ENCODE measurements around the gene CNPY4.

The CNPY4 gene

DNA sequence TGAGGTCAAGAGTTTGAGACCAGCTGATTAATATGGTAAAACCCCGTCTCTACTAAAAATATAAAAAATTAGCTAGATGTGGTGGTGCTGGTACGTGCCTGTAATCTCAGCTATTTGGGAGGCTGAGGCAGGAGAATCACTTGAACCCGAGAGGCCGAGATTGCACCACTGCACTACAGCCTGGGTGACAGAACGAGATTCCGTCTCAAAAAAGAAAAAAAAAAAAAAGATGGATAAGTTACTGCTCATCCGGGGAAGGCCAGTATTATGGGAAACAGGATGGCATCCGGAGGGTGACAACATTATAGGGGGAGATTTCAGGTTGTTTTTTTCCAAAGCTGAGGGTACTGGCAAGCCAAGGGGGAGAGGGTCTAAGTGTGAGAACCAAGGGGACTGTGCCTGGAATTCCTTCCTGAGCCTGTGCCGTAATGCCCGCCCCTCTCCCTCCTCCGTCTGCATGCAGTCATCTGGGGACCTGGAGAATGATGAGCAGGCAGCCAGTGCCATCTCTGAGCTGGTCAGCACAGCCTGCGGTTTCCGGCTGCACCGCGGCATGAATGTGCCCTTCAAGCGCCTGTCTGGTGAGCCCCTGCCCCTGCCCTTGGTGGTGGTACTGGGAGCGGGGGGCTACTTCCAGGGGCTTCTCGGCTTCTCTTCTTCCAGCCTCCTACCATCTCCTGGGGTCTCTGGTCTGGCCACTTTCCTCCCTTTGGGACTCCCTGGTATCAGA lies 33.7 kb downstream of the CNPY4 start:
- no peak for DNase-seq

DNA sequence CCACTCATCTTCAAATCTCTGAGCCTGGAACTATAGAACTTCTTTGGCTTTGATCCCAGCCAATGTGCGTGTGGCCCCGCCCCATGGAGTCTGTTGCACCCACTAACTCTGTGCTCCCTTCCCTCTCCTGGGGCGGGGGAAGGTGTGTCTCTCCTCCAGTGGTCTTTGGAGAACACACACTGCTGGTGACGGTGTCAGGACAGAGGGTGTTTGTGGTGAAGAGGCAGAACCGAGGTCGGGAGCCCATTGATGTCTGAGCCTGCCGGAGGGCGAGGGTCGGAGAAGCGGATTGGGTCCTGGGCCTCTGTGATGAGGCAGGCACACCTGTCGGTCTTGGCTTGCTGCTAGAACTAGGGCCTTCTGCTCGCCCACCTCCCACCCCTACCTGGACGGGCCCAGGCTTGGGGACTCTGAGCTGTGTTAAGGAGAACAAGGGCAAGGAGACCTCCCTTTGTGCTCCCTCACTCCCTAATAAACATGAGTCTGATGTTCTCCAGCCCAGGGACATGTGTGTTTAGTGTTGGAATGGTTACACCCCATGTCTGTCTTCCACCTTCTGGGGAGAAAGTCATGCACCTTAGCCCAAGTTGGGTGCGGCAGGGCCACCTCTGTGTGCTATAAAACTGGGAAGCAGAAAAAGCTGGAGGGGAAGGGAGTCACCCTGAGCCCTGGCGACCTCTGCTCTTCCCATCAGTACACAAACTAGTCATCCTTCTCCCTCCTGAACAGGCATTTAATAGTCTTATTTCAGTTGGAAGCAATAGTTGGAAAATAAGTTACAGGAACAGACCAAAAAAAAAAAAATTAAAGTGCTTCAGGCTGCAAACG lies 34.5 kb downstream of the CNPY4 start:
- DNase-seq, result no peak

GRCh38 chr7:100154651-100155491 lies 35.4 kb downstream of the CNPY4 start:
- no peak for DNase-seq

GRCh38 chr7:100155553-100156317 lies 36.3 kb downstream of the CNPY4 start:
- no peak for DNase-seq

- no peak for DNase-seq
These were observed 37.1 kb downstream of the CNPY4 start for GRCh38 chr7:100156331-100157068.

DNA sequence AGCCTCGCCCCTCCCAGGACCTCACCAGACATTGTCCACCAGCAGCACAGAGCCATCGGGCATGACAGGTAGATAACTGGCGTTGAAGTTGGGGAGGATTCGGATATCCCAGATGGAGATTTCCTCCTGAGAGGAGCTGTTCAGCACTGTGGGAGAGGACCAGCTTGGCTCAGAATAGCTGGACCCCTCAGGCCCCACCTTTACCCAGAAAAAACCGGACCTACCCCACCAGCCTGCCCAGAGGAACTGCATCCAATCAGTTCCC lies 37.6 kb downstream of the CNPY4 start:
- no peak for DNase-seq

- DNase-seq, result no peak
These were observed 38.1 kb downstream of the CNPY4 start for GRCh38 chr7:100157334-100158228.

GRCh38 chr7:100158229-100159098 lies 39.0 kb downstream of the CNPY4 start, which contains the start of gene TRAPPC14:
TSS of gene TRAPPC14 (minus strand) at chr7:100158723. CDS start at chr7:100158499, 224 bp downstream.
- peak; percentile 85 for DNase-seq

GRCh38 chr7:100159099-100159623 lies 39.7 kb downstream of the CNPY4 start:
- DNase-seq, result no peak

GRCh38 chr7:100160067-100160466 lies 40.6 kb downstream of the CNPY4 start:
- no peak for DNase-seq

DNA sequence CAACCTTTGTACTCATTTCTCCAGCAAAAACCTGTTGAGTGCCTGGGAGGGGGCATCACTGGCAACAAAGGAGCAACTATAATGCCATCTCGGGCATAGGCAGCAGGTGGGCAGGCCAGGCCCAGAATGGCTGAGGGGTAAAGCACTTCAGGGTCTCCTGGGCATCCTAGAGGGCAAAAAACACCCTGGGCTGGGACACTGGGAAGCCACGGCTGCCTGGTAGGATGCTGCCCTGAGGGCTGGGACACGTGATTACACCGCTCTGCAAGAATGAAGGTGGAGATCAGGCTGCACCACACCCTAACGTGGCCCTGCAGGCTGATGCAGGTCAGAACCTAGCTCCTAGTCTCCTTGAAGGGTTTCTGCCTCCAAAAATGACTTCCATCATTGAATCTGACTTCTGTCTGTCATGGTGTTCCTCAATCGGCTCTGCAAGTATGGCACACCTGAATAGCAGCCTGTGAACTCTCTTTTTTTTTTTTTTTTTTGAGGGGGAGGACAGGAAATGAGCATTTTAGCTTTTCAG lies 43.6 kb downstream of the CNPY4 start:
- DNase-seq, result no peak

- no peak for DNase-seq
These were observed 44.4 kb downstream of the CNPY4 start for GRCh38 chr7:100163871-100164270.

GRCh38 chr7:100166317-100166940 lies 47.0 kb downstream of the CNPY4 start:
- no peak for DNase-seq

- DNase-seq, result no peak
These were observed 47.8 kb downstream of the CNPY4 start for GRCh38 chr7:100166970-100167911.

GRCh38 chr7:100167912-100168323 lies 48.5 kb downstream of the CNPY4 start:
- DNase-seq, result no peak

DNA sequence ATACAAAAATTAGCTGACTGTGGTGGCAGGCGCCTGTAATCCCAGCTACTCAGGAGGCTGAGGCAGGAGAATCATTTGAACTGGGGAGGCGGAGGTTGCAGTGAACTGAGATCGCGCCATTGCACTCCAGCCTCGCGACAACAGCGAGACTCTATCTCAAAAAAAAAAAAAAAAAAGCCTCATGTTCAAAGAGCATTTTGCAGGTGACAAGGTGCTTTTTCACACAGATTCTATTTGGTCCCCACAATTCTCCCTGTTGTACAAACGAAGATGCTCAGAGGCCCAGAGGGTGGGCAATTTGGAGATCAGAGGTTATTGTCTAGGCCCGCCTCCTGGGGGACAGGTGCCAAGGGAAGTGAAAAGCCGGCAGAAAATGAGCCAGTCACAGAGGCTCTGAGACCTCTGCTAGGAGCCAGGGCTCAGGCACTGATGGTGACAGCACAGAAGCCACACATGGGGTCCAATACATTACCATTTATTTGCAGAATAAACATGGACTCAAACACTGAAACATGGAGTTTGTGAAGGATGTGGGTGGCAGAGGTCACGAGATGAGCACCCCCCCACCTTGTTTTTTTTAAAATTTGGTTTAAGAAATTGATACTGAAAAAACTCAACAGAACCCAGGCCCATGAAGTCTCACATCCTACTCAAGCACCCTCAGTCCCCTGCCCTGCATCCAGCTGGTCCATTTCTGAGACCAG lies 49.9 kb downstream of the CNPY4 start:
- DNase-seq, result no peak
